Hepatocyte (in vitro differentiated cells): ENCODE results near the gene C12orf42. TPM values are rescaled to one million over a fixed set of nuclear protein-coding genes. Genes with fewer than 3 reads are reported as not detected.

Experiments used
- DNase-seq: peaks from one replicate; pipeline ENCODE4 v3.0.0-alpha.2; 2016; ENCODE audit warnings: low spot score
- H2AFZ ChIP-seq: fragments of 200-600 bp; sonication (generic); 2 replicates; pipeline ENCODE4 v1.6.0; 2016; ENCODE audit warnings: antibody characterized with exemption, mild to moderate bottlenecking
- H3K27ac ChIP-seq: fragments of 200-600 bp; sonication (generic); 2 replicates; pipeline ENCODE4 v1.5.1; 2016; ENCODE audit warnings: mild to moderate bottlenecking
- H3K27me3 ChIP-seq: fragments of 200-600 bp; sonication (generic); 2 replicates; pipeline ENCODE4 v1.6.1; 2016
- H3K36me3 ChIP-seq: fragments of 200-600 bp; sonication (generic); replicated peaks from 2 replicates; pipeline ENCODE4 v1.5.1; 2016; ENCODE audit warnings: low read depth; ENCODE audit not compliant: insufficient read depth
- H3K4me1 ChIP-seq: fragments of 200-600 bp; sonication (generic); 2 replicates; pipeline ENCODE4 v1.5.1; 2016; ENCODE audit warnings: mild to moderate bottlenecking, moderate library complexity; ENCODE audit not compliant: insufficient read depth
- H3K4me2 ChIP-seq: fragments of 200-600 bp; sonication (generic); 2 replicates; pipeline ENCODE4 v1.6.0; 2016
- H3K4me3 ChIP-seq: fragments of 200-600 bp; sonication (generic); 2 replicates; pipeline ENCODE4 v1.5.1; 2016; ENCODE audit warnings: mild to moderate bottlenecking
- H3K79me2 ChIP-seq: fragments of 200-600 bp; sonication (generic); 2 replicates; pipeline ENCODE4 v1.6.0; 2017; ENCODE audit warnings: mild to moderate bottlenecking
- H3K9me2 ChIP-seq: fragments of 200-600 bp; sonication (generic); replicated peaks from 2 replicates; pipeline ENCODE4 v1.6.0; 2017; ENCODE audit warnings: mild to moderate bottlenecking; ENCODE audit not compliant: insufficient read depth
- H3K9me3 ChIP-seq: fragments of 200-600 bp; sonication (generic); 2 replicates; pipeline ENCODE4 v1.5.1; 2016; ENCODE audit warnings: low read depth, mild to moderate bottlenecking
- H4K20me1 ChIP-seq: fragments of 200-600 bp; sonication (generic); 2 replicates; pipeline ENCODE4 v1.6.0; 2016; ENCODE audit warnings: mild to moderate bottlenecking; ENCODE audit not compliant: insufficient read depth, poor library complexity, severe bottlenecking
- EZH2 ChIP-seq: fragments of 200-600 bp; sonication (generic); IDR thresholded peaks from 2 replicates; pipeline ENCODE4 v1.6.1; 2016; ENCODE audit warnings: antibody characterized with exemption, mild to moderate bottlenecking, borderline replicate concordance
- EZH2phosphoT487 ChIP-seq: fragments of 200-600 bp; sonication (generic); IDR thresholded peaks from one replicate; pipeline ENCODE4 v1.6.1; 2018; ENCODE audit warnings: antibody characterized with exemption, mild to moderate bottlenecking, low read depth, moderate library complexity; ENCODE audit not compliant: unreplicated experiment, severe bottlenecking
- WGBS: methylation state at CpG from one replicate; pipeline ENCODE4 v1.1.6; 2016; ENCODE audit warnings: low lambda C conversion rate; ENCODE audit errors: missing lambda C conversion rate; 5-methylcytosine and 5-hydroxymethylcytosine counted together
- polyA plus RNA-seq: library from polyadenylated mRNA; unstranded; fragments of >200 nt; fragmentation: Nextera tagmentation; extraction: Ambion mirVana; gene quantifications from 2 replicates; pipeline ENCODE4 v1.2.1, GENCODE V29; 2016
- total RNA-seq: library from RNA; depleted of rRNA; stranded (reverse); fragments of >200 nt; gene quantifications from 2 replicates; pipeline ENCODE4 v1.2.3, GENCODE V29; 2014
- TF ChIP-seq, protein P1 (sequence below): fragments of 200-600 bp; sonication (generic); IDR thresholded peaks from 2 replicates; pipeline ENCODE4 v1.5.1; 2016; ENCODE audit warnings: antibody characterized with exemption, mild to moderate bottlenecking; ENCODE audit not compliant: poor library complexity

Gene C12orf42
- total and polyA plus RNA-seq, 2 experiments from 2014 or later = not detected

- Histone ChIP-seq H3K27ac (no peak overlapping the region), H4K20me1 (no peaks in the 10 kb centered on the region), H3K36me3 (no peaks in the 10 kb centered on the region), H3K79me2 (no peaks in the 10 kb centered on the region), H3K4me2 (no peak overlapping the region), H3K9me2 (no peaks in the 10 kb centered on the region), H3K27me3 (no peaks in the 10 kb centered on the region), H2AFZ (no peak overlapping the region), H3K9me3 (no peaks in the 10 kb centered on the region), H3K4me3 (no peak overlapping the region), H3K4me1 (no peaks in the 10 kb centered on the region)
- no peak for DNase-seq
- WGBS = 34% methylated on average over 1 of the region's 1 CpG
- TF ChIP-seq EZH2phosphoT487 (no peak), EZH2 (no peak)
- TF ChIP-seq, protein P1, sequence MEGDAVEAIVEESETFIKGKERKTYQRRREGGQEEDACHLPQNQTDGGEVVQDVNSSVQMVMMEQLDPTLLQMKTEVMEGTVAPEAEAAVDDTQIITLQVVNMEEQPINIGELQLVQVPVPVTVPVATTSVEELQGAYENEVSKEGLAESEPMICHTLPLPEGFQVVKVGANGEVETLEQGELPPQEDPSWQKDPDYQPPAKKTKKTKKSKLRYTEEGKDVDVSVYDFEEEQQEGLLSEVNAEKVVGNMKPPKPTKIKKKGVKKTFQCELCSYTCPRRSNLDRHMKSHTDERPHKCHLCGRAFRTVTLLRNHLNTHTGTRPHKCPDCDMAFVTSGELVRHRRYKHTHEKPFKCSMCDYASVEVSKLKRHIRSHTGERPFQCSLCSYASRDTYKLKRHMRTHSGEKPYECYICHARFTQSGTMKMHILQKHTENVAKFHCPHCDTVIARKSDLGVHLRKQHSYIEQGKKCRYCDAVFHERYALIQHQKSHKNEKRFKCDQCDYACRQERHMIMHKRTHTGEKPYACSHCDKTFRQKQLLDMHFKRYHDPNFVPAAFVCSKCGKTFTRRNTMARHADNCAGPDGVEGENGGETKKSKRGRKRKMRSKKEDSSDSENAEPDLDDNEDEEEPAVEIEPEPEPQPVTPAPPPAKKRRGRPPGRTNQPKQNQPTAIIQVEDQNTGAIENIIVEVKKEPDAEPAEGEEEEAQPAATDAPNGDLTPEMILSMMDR = no peak
These were observed 165.1 kb downstream of the C12orf42 start for GRCh38 chr12:103330672-103331071.

- Histone ChIP-seq H3K4me3 (no peak overlapping the region), H3K9me2 (no peaks in the 10 kb centered on the region), H3K27ac (no peak overlapping the region), H3K9me3 (no peaks in the 10 kb centered on the region), H3K4me1 (no peaks in the 10 kb centered on the region), H3K79me2 (no peaks in the 10 kb centered on the region), H4K20me1 (no peaks in the 10 kb centered on the region), H2AFZ (no peak overlapping the region), H3K4me2 (no peak overlapping the region), H3K36me3 (no peaks in the 10 kb centered on the region), H3K27me3 (no peaks in the 10 kb centered on the region)
- DNase-seq = no peak
- TF ChIP-seq EZH2phosphoT487 (no peak), EZH2 (no peak)
- TF ChIP-seq, protein P1 = no peak
These were observed 168.1 kb downstream of the C12orf42 start for GRCh38 chr12:103327676-103328075.

DNA sequence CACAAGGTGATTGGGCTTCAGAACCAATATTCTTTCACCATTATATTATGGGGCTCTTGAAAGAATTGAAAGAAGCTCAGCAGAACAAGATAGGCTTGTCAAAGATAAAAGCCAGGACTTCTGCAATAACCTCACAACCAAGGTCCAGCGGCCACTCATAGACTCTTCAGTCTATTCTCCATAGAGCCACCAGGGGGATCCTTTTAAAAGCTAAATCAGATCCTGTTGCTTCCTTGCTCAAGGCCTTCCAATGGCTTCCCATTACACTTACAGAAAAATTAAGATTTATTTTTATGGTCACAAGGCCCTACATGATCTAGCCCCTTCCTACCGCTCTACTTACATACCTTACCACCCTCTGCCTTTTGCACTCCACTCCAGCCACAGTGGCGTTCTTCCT lies 169.6 kb downstream of the C12orf42 start:
- H3K4me3 ChIP-seq = no peak overlapping the region
- no peaks in the 10 kb centered on the region for H3K36me3 ChIP-seq
- TF ChIP-seq, protein P1 = peak; percentile 22
- TF ChIP-seq EZH2 (no peak), EZH2phosphoT487 (no peak)
- no peaks in the 10 kb centered on the region for H3K4me1 ChIP-seq
- H4K20me1 ChIP-seq = no peaks in the 10 kb centered on the region
- DNase-seq = peak; percentile 34
- H2AFZ ChIP-seq = no peak overlapping the region
- H3K9me2 ChIP-seq = no peaks in the 10 kb centered on the region
- WGBS = 82% methylated on average over 3 of the region's 3 CpGs
- no peaks in the 10 kb centered on the region for H3K9me3 ChIP-seq
- no peak overlapping the region for H3K4me2 ChIP-seq
- no peaks in the 10 kb centered on the region for H3K27me3 ChIP-seq
- no peaks in the 10 kb centered on the region for H3K79me2 ChIP-seq
- H3K27ac ChIP-seq = no peak overlapping the region

DNA sequence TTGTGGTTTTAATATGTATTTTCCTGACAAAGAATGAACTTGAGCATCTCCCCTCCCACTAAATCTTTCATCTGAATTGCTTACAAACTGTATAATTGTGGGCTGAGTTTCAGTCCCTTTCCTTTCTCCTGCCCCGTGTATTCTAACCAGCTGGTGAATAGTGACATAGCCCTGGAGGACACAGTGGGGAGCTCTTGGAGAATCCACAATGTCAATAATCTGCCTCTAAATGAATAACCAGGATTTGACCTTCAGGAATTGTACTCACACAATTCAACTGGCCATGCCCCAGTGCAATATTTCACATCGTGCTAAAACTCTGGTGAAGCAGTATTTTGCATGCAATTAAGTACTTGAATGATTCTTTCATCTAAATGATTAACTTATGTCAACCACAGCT lies 177.2 kb downstream of the C12orf42 start:
- Histone ChIP-seq H4K20me1 (no peaks in the 10 kb centered on the region), H2AFZ (no peak overlapping the region), H3K4me3 (no peak overlapping the region), H3K4me1 (no peaks in the 10 kb centered on the region), H3K9me3 (no peaks in the 10 kb centered on the region), H3K36me3 (no peaks in the 10 kb centered on the region), H3K27ac (no peak overlapping the region), H3K79me2 (no peaks in the 10 kb centered on the region), H3K27me3 (no peaks in the 10 kb centered on the region), H3K9me2 (no peaks in the 10 kb centered on the region), H3K4me2 (no peak overlapping the region)
- no peak for DNase-seq
- 28% methylated on average over 2 of the region's 2 CpGs for WGBS
- TF ChIP-seq, protein P1 = no peak
- TF ChIP-seq EZH2phosphoT487 = no peak
- no peak for TF ChIP-seq EZH2
